B cell (primary cell): Measurements from ENCODE around the gene TNFRSF1B. TPM values are rescaled to one million over a fixed set of nuclear protein-coding genes. Genes with fewer than 3 reads are reported as not detected.
A peak's percentile ranks its signal among the peaks of the same experiment; 100 is the strongest.

Experiments used
- ATAC-seq: fragments of 200-7000 bp; cut with Tn5 transposase; one replicate; pipeline ENCODE4 v1.10.0; 2021; ENCODE audit warnings: low read depth, mild to moderate bottlenecking, moderate number of reproducible peaks, moderate library complexity
- CTCF ChIA-PET: fragments of 350-600 bp; sonication (Branson Sonifier 250); formaldehyde crosslinking; loops from one replicate; lab custom pipeline; 2021; ENCODE audit warnings: antibody characterized with exemption, inconsistent platforms; lab: Charles Lee
- POLR2A ChIA-PET: fragments of 350-600 bp; sonication (Branson Sonifier 250); formaldehyde crosslinking; loops from one replicate; lab custom pipeline; 2021; ENCODE audit warnings: antibody characterized with exemption; lab: Charles Lee
- DNase-seq: peaks from one replicate; pipeline ENCODE4 v3.0.0; 2013
- H2AFZ ChIP-seq: 2 replicates; pipeline ENCODE4 v1.6.1; 2012; ENCODE audit warnings: mild to moderate bottlenecking, low read depth, low read length; ENCODE audit not compliant: insufficient read depth, poor library complexity, severe bottlenecking
- H3K27ac ChIP-seq, 2 donors: 1 replicate in 1 of 2; 2 replicates in 1 of 2; pipeline ENCODE4 v1.5.1; 2012 to 2013; ENCODE audit warnings: low read length in 2 of 2, mild to moderate bottlenecking in 2 of 2, moderate library complexity in 1 of 2
- H3K27me3 ChIP-seq, 4 experiments: fragments of 200-600 bp in 1 of 4; sonication (generic) in 1 of 4; replicated peaks in 1 of 4; 1 replicate in 2 of 4; 2 replicates in 2 of 4; pipeline versions ENCODE4 v1.6.1 to v1.7.0; 2013 to 2016; ENCODE audit warnings: low read length in 3 of 4, mild to moderate bottlenecking in 2 of 4, mixed read lengths in 1 of 4, moderate library complexity in 1 of 4; ENCODE audit not compliant: insufficient read depth in 4 of 4, control insufficient read depth in 3 of 4; ENCODE audit errors: control extremely low read depth in 1 of 4
- H3K36me3 ChIP-seq, 2 experiments: replicated peaks in 1 of 2; 1 replicate in 1 of 2; 2 replicates in 1 of 2; pipeline versions ENCODE4 v1.6.1 to v1.7.1; 2013; ENCODE audit warnings: low read length in 1 of 2; ENCODE audit not compliant: insufficient read depth in 2 of 2, control insufficient read depth in 1 of 2; ENCODE audit errors: control extremely low read depth in 1 of 2, extremely low read depth in 1 of 2
- H3K4me1 ChIP-seq, 2 donors: fragments of 200-600 bp in 1 of 2; sonication (generic) in 1 of 2; 1 replicate in 1 of 2; 2 replicates in 1 of 2; pipeline versions ENCODE4 v1.5.1 to v1.6.1; 2013 to 2017; ENCODE audit warnings: low read length in 2 of 2; ENCODE audit not compliant: control insufficient read depth in 2 of 2, insufficient read depth in 2 of 2
- H3K4me2 ChIP-seq: replicated peaks from 2 replicates; pipeline ENCODE3; 2012; ENCODE audit warnings: mild to moderate bottlenecking, low read depth, low read length; ENCODE audit not compliant: poor library complexity, severe bottlenecking
- H3K4me3 ChIP-seq, 5 experiments: fragments of 200-600 bp in 1 of 5; sonication (generic) in 1 of 5; 1 replicate in 3 of 5; 2 replicates in 2 of 5; pipeline versions ENCODE4 v1.5.1 to v1.7.0; 2011 to 2016; ENCODE audit warnings: low read length in 4 of 5, mild to moderate bottlenecking in 4 of 5, low read depth in 2 of 5, control low read depth in 1 of 5, moderate library complexity in 1 of 5; ENCODE audit not compliant: insufficient read depth in 1 of 5; ENCODE audit errors: control extremely low read depth in 1 of 5, extremely low read depth in 1 of 5
- H3K79me2 ChIP-seq: fragments of 200-600 bp; sonication (generic); one replicate; pipeline ENCODE4 v1.6.0; 2016; ENCODE audit warnings: low read length; ENCODE audit not compliant: control insufficient read depth, insufficient read depth
- H3K9ac ChIP-seq: fragments of 200-600 bp; sonication (generic); 2 replicates; pipeline ENCODE4 v1.6.1; 2017; ENCODE audit warnings: mild to moderate bottlenecking, low read length, moderate library complexity
- H3K9me3 ChIP-seq, 3 donors: one replicate each; pipeline versions ENCODE4 v1.6.1 to v1.7.1; 2013; ENCODE audit warnings: low read length in 2 of 3; ENCODE audit not compliant: control insufficient read depth in 2 of 3, insufficient read depth in 1 of 3; ENCODE audit errors: control extremely low read depth in 1 of 3
- H4K20me1 ChIP-seq: 2 replicates; pipeline ENCODE4 v1.6.0; 2012; ENCODE audit warnings: mild to moderate bottlenecking, low read length; ENCODE audit not compliant: insufficient read depth, control insufficient read depth, poor library complexity, severe bottlenecking
- H3K27ac Mint-ChIP-seq: one replicate; pipeline ENCODE4 v1.8.0; 2021; ENCODE audit warnings: mixed read lengths
- H3K27me3 Mint-ChIP-seq: one replicate; pipeline ENCODE4 v1.8.0; 2021; ENCODE audit warnings: mixed read lengths
- H3K4me1 Mint-ChIP-seq: one replicate; pipeline ENCODE4 v1.8.0; 2021; ENCODE audit warnings: mixed read lengths
- H3K4me3 Mint-ChIP-seq: one replicate; pipeline ENCODE4 v1.8.0; 2021; ENCODE audit warnings: mixed read lengths
- H3K9me3 Mint-ChIP-seq: one replicate; pipeline ENCODE4 v1.8.0; 2022; ENCODE audit warnings: mixed read lengths; ENCODE audit not compliant: insufficient read depth
- CTCF ChIP-seq: fragments of 200-600 bp; IDR thresholded peaks from one replicate; pipeline ENCODE4 v1.8.0; 2022; ENCODE audit warnings: antibody characterized with exemption, mild to moderate bottlenecking
- EZH2 ChIP-seq: IDR thresholded peaks from 2 replicates; pipeline ENCODE4 v1.6.1; 2012; ENCODE audit warnings: borderline replicate concordance, low read depth, mild to moderate bottlenecking, moderate library complexity, low read length; ENCODE audit not compliant: insufficient read depth, poor library complexity, severe bottlenecking
- WGBS: methylation state at CpG from one replicate; pipeline ENCODE4 v1.1.5; 2013; ENCODE audit warnings: missing lambda C conversion rate; ENCODE audit not compliant: insufficient coverage; 5-methylcytosine and 5-hydroxymethylcytosine counted together
- intact Hi-C: fragments of 100-400 bp; cut with micrococcal nuclease; formaldehyde crosslinking; loops from one replicate; pipeline ENCODE4 v1.10.0; 2022
- polyA plus RNA-seq: library from polyadenylated mRNA; depleted of rRNA; stranded (reverse); fragments of >200 nt; gene quantifications from 2 replicates; pipeline ENCODE4 v1.2.3, GENCODE V29; 2012
- total RNA-seq, 2 donors: library from RNA; stranded (reverse); fragments of 120-200 nt in 1 of 2; gene quantifications; 1 replicate in 1 of 2; 2 replicates in 1 of 2; pipeline versions ENCODE4 v1.2.3 to v1.2.4, GENCODE V29; 2013 to 2022

The TNFRSF1B gene
- total and polyA plus RNA-seq, 2 donors (not counting 1 experiment from before 2014, with no cell fraction given), result 37.7 to 99.4 TPM

GRCh38 chr1:12174924-12175810, 8.4 kb downstream of the TNFRSF1B start:
- peaks cover 86% of the 10 kb centered on the region for H3K4me1 Mint-ChIP-seq
- Histone ChIP-seq H3K79me2 (peaks cover 88% of the 10 kb centered on the region), H3K27ac (no peak overlapping the region), H4K20me1 (peaks cover 82% of the 10 kb centered on the region), H3K36me3 (peaks cover 0 to 23% of the 10 kb centered on the region in 2 experiments), H3K4me2 (peak overlapping the region; percentile 17), H3K4me3 (no peak overlapping the region), H2AFZ (no peak overlapping the region), H3K9ac (no peak overlapping the region), H3K4me1 (peaks cover 49 to 87% of the 10 kb centered on the region in 2 donors), H3K9me3 (no peaks in the 10 kb centered on the region), H3K27me3 (no peaks in the 10 kb centered on the region)
- H3K9me3 Mint-ChIP-seq, result no peaks in the 10 kb centered on the region
- TF ChIP-seq EZH2 (no peak), CTCF (no peak)
- 80% methylated on average over 16 of the region's 17 CpGs for WGBS
- H3K27me3 Mint-ChIP-seq, result no peaks in the 10 kb centered on the region
- intact Hi-C loops, result no loop called here
- ChIA-PET CTCF (interaction anchor here (1.4 to 8.4 kb wide), 2 partner anchors 13 to 50 kb away, joined by 5 to 48 read pairs; no protein-coding TSS in a partner anchor), POLR2A (no interaction called here)
- H3K4me3 Mint-ChIP-seq, result peak overlapping the region; percentile 10
- DNase-seq (no peak), ATAC-seq (no peak)
- peak overlapping the region; percentile 77 for H3K27ac Mint-ChIP-seq
